ENCODE measurements around the gene SKIDA1.

SKIDA1 gene

DNA sequence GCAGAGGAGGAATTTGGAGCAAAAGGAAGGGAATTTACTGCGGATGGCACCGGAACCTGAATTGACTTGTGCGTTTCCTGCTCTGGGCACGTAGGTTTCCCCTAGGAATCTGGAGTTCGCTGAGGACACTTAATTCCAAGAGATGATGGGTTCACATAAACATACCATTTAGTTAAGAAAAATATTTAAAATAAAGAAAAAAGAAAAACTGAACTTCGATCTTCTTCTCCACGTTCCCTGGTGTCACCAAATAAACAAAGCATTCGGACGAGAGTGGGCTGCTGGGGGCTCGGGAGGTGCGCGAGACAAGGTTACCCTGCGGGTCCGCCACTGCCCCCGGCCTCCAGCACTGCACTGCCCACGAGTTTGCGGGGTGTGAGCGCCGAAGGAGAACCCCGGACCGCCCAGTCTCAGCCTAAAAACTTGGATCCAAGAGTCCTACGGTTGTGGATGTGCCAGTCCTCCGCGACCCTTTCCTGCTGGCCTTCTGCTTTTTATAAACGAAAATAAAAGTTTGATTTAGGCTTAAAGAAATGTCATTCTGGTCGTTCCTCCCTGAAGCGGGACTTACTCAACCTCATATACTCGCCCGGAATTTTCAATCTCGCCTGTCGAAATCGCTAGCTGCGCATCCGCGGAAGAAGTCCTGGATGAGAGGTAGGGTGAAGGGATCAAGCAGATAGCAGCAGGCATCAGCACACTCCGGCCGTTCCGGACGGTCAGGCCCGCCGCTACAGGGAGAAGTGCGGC, 30.3 kb downstream of the SKIDA1 start:
- TF ChIP-seq ISL1 (CRISPR knock-in tag; IDR thresholded peaks at IDR 0.05), result no peak
- TF ChIP-seq ZNF70 (CRISPR knock-in tag; IDR thresholded peaks at IDR 0.05), result no peak
- no peak for TF ChIP-seq ZFP3 (CRISPR knock-in tag; IDR thresholded peaks at IDR 0.05)
- TF ChIP-seq ZC3H10 (CRISPR knock-in tag; IDR thresholded peaks at IDR 0.05), result no peak
- no peak for TF ChIP-seq ZNF8 (CRISPR knock-in tag; IDR thresholded peaks at IDR 0.05)
- TF ChIP-seq OSR1 (CRISPR knock-in tag; IDR thresholded peaks at IDR 0.05), result no peak
- TF ChIP-seq RARB (CRISPR knock-in tag; IDR thresholded peaks at IDR 0.05), result no peak
- no peak for TF ChIP-seq PPARA (CRISPR knock-in tag; IDR thresholded peaks at IDR 0.05; ENCODE audit: borderline replicate concordance)
- no peak for TF ChIP-seq ZNF565 (CRISPR knock-in tag; conservative IDR thresholded peaks at IDR 0.05; ENCODE audit: low read depth)
- TF ChIP-seq, protein P1, sequence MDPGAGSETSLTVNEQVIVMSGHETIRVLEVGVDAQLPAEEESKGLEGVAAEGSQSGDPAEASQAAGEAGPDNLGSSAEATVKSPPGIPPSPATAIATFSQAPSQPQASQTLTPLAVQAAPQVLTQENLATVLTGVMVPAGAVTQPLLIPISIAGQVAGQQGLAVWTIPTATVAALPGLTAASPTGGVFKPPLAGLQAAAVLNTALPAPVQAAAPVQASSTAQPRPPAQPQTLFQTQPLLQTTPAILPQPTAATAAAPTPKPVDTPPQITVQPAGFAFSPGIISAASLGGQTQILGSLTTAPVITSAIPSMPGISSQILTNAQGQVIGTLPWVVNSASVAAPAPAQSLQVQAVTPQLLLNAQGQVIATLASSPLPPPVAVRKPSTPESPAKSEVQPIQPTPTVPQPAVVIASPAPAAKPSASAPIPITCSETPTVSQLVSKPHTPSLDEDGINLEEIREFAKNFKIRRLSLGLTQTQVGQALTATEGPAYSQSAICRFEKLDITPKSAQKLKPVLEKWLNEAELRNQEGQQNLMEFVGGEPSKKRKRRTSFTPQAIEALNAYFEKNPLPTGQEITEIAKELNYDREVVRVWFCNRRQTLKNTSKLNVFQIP (CRISPR knock-in tag; IDR thresholded peaks at IDR 0.05; ENCODE audit: borderline replicate concordance, low read depth), result no peak
- TF ChIP-seq, protein P2, sequence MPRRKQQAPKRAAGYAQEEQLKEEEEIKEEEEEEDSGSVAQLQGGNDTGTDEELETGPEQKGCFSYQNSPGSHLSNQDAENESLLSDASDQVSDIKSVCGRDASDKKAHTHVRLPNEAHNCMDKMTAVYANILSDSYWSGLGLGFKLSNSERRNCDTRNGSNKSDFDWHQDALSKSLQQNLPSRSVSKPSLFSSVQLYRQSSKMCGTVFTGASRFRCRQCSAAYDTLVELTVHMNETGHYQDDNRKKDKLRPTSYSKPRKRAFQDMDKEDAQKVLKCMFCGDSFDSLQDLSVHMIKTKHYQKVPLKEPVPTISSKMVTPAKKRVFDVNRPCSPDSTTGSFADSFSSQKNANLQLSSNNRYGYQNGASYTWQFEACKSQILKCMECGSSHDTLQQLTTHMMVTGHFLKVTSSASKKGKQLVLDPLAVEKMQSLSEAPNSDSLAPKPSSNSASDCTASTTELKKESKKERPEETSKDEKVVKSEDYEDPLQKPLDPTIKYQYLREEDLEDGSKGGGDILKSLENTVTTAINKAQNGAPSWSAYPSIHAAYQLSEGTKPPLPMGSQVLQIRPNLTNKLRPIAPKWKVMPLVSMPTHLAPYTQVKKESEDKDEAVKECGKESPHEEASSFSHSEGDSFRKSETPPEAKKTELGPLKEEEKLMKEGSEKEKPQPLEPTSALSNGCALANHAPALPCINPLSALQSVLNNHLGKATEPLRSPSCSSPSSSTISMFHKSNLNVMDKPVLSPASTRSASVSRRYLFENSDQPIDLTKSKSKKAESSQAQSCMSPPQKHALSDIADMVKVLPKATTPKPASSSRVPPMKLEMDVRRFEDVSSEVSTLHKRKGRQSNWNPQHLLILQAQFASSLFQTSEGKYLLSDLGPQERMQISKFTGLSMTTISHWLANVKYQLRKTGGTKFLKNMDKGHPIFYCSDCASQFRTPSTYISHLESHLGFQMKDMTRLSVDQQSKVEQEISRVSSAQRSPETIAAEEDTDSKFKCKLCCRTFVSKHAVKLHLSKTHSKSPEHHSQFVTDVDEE (CRISPR knock-in tag; IDR thresholded peaks at IDR 0.05), result no peak
- no peak for TF ChIP-seq SNAI2 (CRISPR knock-in tag; IDR thresholded peaks at IDR 0.05)
- TF ChIP-seq, protein P3, sequence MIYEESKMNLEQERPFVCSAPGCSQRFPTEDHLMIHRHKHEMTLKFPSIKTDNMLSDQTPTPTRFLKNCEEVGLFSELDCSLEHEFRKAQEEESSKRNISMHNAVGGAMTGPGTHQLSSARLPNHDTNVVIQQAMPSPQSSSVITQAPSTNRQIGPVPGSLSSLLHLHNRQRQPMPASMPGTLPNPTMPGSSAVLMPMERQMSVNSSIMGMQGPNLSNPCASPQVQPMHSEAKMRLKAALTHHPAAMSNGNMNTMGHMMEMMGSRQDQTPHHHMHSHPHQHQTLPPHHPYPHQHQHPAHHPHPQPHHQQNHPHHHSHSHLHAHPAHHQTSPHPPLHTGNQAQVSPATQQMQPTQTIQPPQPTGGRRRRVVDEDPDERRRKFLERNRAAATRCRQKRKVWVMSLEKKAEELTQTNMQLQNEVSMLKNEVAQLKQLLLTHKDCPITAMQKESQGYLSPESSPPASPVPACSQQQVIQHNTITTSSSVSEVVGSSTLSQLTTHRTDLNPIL (CRISPR knock-in tag; IDR thresholded peaks at IDR 0.05; ENCODE audit: low read depth), result no peak
- peak; percentile 18 for ATAC-seq

DNA sequence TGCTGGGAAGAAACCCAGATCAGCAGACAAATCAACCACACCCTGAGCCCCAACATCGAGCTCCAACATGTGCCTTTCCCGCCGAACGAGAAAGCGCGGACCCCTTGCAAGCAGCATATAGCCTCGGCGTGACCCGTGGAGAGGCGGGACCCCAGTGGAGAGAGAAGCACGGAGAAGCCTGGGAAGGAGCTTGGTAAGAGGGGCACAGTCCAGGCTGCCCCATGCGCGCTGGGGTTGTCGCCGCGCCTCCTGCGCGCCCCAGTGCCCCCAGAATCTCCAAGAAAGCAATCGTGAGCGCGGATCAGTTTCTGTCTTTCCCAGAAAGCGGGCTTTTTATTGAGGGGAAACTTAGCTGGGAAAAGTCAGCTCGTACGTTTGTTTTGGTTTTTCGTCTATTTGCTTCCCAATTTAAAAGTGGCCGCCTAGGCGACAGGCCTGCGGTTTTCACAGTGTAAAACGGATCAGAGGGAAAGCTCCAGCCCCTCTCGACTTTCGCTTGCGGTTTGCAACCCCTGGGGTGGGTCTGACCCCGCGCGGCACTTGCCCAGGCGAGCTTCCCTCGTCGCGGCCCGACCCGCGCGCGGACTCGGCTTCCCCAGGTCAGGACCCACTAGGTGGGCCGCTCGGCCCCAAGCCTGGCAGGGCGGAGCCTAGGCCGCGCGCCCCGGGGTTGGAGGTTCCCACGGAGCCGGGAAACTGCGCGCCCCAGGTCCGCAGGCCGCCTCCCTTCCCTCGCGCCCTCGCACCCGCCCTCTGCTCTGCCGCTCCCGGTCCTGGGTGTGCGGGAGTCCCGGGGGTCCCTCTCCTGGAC, 31.1 kb downstream of the SKIDA1 start:
- no peak for ATAC-seq
- TF ChIP-seq OSR1 (CRISPR knock-in tag; IDR thresholded peaks at IDR 0.05) (no peak), ZNF565 (CRISPR knock-in tag; conservative IDR thresholded peaks at IDR 0.05; ENCODE audit: low read depth) (no peak), SNAI2 (CRISPR knock-in tag; IDR thresholded peaks at IDR 0.05) (no peak), ZC3H10 (CRISPR knock-in tag; IDR thresholded peaks at IDR 0.05) (no peak), ZFP30 (CRISPR knock-in tag; IDR thresholded peaks at IDR 0.05) (no peak), CSDC2 (CRISPR knock-in tag; IDR thresholded peaks at IDR 0.05) (no peak), TOX (CRISPR knock-in tag; IDR thresholded peaks at IDR 0.05; ENCODE audit: borderline replicate concordance) (no peak), BACH2 (CRISPR knock-in tag; IDR thresholded peaks at IDR 0.05; ENCODE audit: borderline replicate concordance) (no peak), ZNF8 (CRISPR knock-in tag; IDR thresholded peaks at IDR 0.05) (no peak), GLIS3 (CRISPR knock-in tag; IDR thresholded peaks at IDR 0.05) (no peak)
- TF ChIP-seq, protein P2 (CRISPR knock-in tag; IDR thresholded peaks at IDR 0.05), result no peak
- TF ChIP-seq, protein P4, sequence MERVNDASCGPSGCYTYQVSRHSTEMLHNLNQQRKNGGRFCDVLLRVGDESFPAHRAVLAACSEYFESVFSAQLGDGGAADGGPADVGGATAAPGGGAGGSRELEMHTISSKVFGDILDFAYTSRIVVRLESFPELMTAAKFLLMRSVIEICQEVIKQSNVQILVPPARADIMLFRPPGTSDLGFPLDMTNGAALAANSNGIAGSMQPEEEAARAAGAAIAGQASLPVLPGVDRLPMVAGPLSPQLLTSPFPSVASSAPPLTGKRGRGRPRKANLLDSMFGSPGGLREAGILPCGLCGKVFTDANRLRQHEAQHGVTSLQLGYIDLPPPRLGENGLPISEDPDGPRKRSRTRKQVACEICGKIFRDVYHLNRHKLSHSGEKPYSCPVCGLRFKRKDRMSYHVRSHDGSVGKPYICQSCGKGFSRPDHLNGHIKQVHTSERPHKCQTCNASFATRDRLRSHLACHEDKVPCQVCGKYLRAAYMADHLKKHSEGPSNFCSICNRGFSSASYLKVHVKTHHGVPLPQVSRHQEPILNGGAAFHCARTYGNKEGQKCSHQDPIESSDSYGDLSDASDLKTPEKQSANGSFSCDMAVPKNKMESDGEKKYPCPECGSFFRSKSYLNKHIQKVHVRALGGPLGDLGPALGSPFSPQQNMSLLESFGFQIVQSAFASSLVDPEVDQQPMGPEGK (CRISPR knock-in tag; IDR thresholded peaks at IDR 0.05; ENCODE audit: borderline replicate concordance), result no peak
- TF ChIP-seq, protein P5, sequence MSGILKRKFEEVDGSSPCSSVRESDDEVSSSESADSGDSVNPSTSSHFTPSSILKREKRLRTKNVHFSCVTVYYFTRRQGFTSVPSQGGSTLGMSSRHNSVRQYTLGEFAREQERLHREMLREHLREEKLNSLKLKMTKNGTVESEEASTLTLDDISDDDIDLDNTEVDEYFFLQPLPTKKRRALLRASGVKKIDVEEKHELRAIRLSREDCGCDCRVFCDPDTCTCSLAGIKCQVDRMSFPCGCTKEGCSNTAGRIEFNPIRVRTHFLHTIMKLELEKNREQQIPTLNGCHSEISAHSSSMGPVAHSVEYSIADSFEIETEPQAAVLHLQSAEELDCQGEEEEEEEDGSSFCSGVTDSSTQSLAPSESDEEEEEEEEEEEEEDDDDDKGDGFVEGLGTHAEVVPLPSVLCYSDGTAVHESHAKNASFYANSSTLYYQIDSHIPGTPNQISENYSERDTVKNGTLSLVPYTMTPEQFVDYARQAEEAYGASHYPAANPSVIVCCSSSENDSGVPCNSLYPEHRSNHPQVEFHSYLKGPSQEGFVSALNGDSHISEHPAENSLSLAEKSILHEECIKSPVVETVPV (CRISPR knock-in tag; IDR thresholded peaks at IDR 0.05), result no peak
- TF ChIP-seq, protein P3 (CRISPR knock-in tag; IDR thresholded peaks at IDR 0.05; ENCODE audit: low read depth), result no peak
